Liver (tissue), 9 donors: ENCODE data around the gene MGAT5. TPM values are rescaled to one million over a fixed set of nuclear protein-coding genes. Genes with fewer than 3 reads are reported as not detected.

ENCODE experiments used
- DNase-seq: peaks from one replicate; pipeline ENCODE4 v3.0.0-alpha.2; 2017; ENCODE audit warnings: low spot score
- H3K27ac ChIP-seq, 2 donors: one replicate each; pipeline ENCODE4 v1.7.0; 2013; ENCODE audit warnings: inconsistent platforms in 2 of 2, low read length in 2 of 2, control low read depth in 1 of 2, low read depth in 1 of 2, mild to moderate bottlenecking in 1 of 2
- H3K27me3 ChIP-seq, 4 donors: one replicate each; pipeline versions ENCODE4 v1.6.1 to v1.7.0; 2013; ENCODE audit warnings: low read length in 3 of 4, inconsistent platforms in 1 of 4, mild to moderate bottlenecking in 1 of 4, moderate library complexity in 1 of 4; ENCODE audit not compliant: control insufficient read depth in 4 of 4, insufficient read depth in 4 of 4
- H3K36me3 ChIP-seq, 4 donors: one replicate each; pipeline versions ENCODE4 v1.6.1 to v1.7.0; 2013; ENCODE audit warnings: low read length in 3 of 4, mild to moderate bottlenecking in 3 of 4, low read depth in 1 of 4, moderate library complexity in 1 of 4; ENCODE audit not compliant: control insufficient read depth in 4 of 4, insufficient read depth in 3 of 4
- H3K4me1 ChIP-seq, 4 donors: one replicate each; pipeline versions ENCODE4 v1.6.1 to v1.7.0; 2013; ENCODE audit warnings: low read length in 3 of 4, mild to moderate bottlenecking in 3 of 4, moderate library complexity in 1 of 4; ENCODE audit not compliant: control insufficient read depth in 4 of 4, insufficient read depth in 4 of 4
- H3K4me3 ChIP-seq, 3 donors: one replicate each; pipeline versions ENCODE4 v1.6.1 to v1.7.0; 2013; ENCODE audit warnings: low read length in 3 of 3, control low read depth in 1 of 3, low read depth in 1 of 3, mild to moderate bottlenecking in 1 of 3
- H3K9ac ChIP-seq, 2 donors: one replicate each; pipeline ENCODE4 v1.7.0; 2013; ENCODE audit warnings: low read length in 2 of 2, mild to moderate bottlenecking in 2 of 2, moderate library complexity in 2 of 2, control low read depth in 1 of 2, low read depth in 1 of 2
- H3K9me3 ChIP-seq, 4 donors: one replicate each; pipeline versions ENCODE4 v1.6.1 to v1.7.0; 2013; ENCODE audit warnings: low read length in 3 of 4; ENCODE audit not compliant: control insufficient read depth in 4 of 4
- EGR1 ChIP-seq, 2 donors: IDR thresholded peaks; 2 replicates each; pipeline ENCODE4 v1.6.1; 2016 to 2018; ENCODE audit warnings: antibody characterized with exemption in 2 of 2, low read depth in 2 of 2
- FOXA1 ChIP-seq: IDR thresholded peaks from 2 replicates; pipeline ENCODE4 v1.6.1; 2016; ENCODE audit warnings: antibody characterized with exemption
- FOXA2 ChIP-seq: IDR thresholded peaks from 2 replicates; pipeline ENCODE4 v1.6.1; 2016; ENCODE audit warnings: antibody characterized with exemption
- GABPA ChIP-seq, 2 donors: IDR thresholded peaks in 1 of 2; conservative IDR thresholded peaks in 1 of 2; 2 replicates each; pipeline ENCODE4 v1.6.1; 2016; ENCODE audit warnings: antibody characterized with exemption in 2 of 2, mild to moderate bottlenecking in 1 of 2, moderate library complexity in 1 of 2
- HNF4A ChIP-seq, 2 donors: conservative IDR thresholded peaks; 2 replicates each; pipeline ENCODE4 v1.6.1; 2016; ENCODE audit warnings: antibody characterized with exemption in 2 of 2, mild to moderate bottlenecking in 2 of 2
- HNF4G ChIP-seq: IDR thresholded peaks from 2 replicates; pipeline ENCODE4 v1.6.1; 2016; ENCODE audit warnings: antibody characterized with exemption
- JUND ChIP-seq, 2 donors: IDR thresholded peaks; 2 replicates each; pipeline ENCODE4 v1.6.1; 2016; ENCODE audit warnings: antibody characterized with exemption in 2 of 2
- NR2F2 ChIP-seq: IDR thresholded peaks from 2 replicates; pipeline ENCODE4 v1.6.1; 2016; ENCODE audit warnings: antibody characterized with exemption
- RAD21 ChIP-seq, 2 donors: IDR thresholded peaks; 2 replicates each; pipeline ENCODE4 v1.6.1; 2016; ENCODE audit warnings: antibody characterized with exemption in 2 of 2, mild to moderate bottlenecking in 2 of 2
- RXRA ChIP-seq, 2 donors: IDR thresholded peaks; 2 replicates each; pipeline ENCODE4 v1.6.1; 2017 to 2018; ENCODE audit warnings: antibody characterized with exemption in 2 of 2, mild to moderate bottlenecking in 1 of 2
- SP1 ChIP-seq: IDR thresholded peaks from 2 replicates; pipeline ENCODE4 v1.6.1; 2018; ENCODE audit warnings: antibody characterized with exemption, mild to moderate bottlenecking
- TAF1 ChIP-seq: conservative IDR thresholded peaks from 2 replicates; pipeline ENCODE4 v1.6.1; 2016; ENCODE audit warnings: antibody characterized with exemption, mild to moderate bottlenecking
- YY1 ChIP-seq: IDR thresholded peaks from 2 replicates; pipeline ENCODE4 v1.6.1; 2016; ENCODE audit warnings: antibody characterized with exemption, mild to moderate bottlenecking
- WGBS: extraction: QIAGEN DNeasy Blood & Tissue Kit; methylation state at CpG from one replicate; pipeline ENCODE4 v1.1.7; 2013; 5-methylcytosine and 5-hydroxymethylcytosine counted together
- polyA plus RNA-seq, 2 donors: library from polyadenylated mRNA; stranded (reverse) in 1 of 2; unstranded in 1 of 2; fragments of 200-250 nt in 1 of 2; fragments of >200 nt in 1 of 2; fragmentation: Nextera tagmentation in 1 of 2; extraction: Ambion mirVana in 1 of 2; gene quantifications; one replicate each; pipeline versions ENCODE4 v1.2.1 to v1.2.3, GENCODE V29; 2013 to 2015
- total RNA-seq, 2 donors: library from RNA; depleted of rRNA; stranded (reverse); fragments of >200 nt; gene quantifications; one replicate each; pipeline ENCODE4 v1.2.3, GENCODE V29; 2014
- TF ChIP-seq, protein P1 (sequence below): fragments of 150-350 bp; IDR thresholded peaks from 2 replicates; pipeline ENCODE4 v1.5.1; 2017; ENCODE audit warnings: improper control_type of control experiment, low read depth, low read length; ENCODE audit not compliant: missing input control
- TF ChIP-seq, protein P2 (sequence below): IDR thresholded peaks from 2 replicates; pipeline ENCODE4 v1.6.1; 2016; ENCODE audit warnings: antibody characterized with exemption
- TF ChIP-seq, protein P3 (sequence below): IDR thresholded peaks from 2 replicates; pipeline ENCODE4 v1.6.1; 2016; ENCODE audit warnings: antibody characterized with exemption, mild to moderate bottlenecking
- TF ChIP-seq, protein P4 (sequence below): IDR thresholded peaks from 2 replicates; pipeline ENCODE4 v1.6.1; 2016; ENCODE audit warnings: antibody characterized with exemption
- TF ChIP-seq, protein P5 (sequence below): IDR thresholded peaks from 2 replicates; pipeline ENCODE4 v1.6.1; 2016; ENCODE audit warnings: antibody characterized with exemption
- donor health status: healthy.
- donor health status: healthy.
- donor health status: healthy.
- donor health status: healthy.
- donor health status: healthy.

Gene MGAT5
- total and polyA plus RNA-seq, 4 donors = 1.8 to 12.7 (median 5.6) TPM

DNA sequence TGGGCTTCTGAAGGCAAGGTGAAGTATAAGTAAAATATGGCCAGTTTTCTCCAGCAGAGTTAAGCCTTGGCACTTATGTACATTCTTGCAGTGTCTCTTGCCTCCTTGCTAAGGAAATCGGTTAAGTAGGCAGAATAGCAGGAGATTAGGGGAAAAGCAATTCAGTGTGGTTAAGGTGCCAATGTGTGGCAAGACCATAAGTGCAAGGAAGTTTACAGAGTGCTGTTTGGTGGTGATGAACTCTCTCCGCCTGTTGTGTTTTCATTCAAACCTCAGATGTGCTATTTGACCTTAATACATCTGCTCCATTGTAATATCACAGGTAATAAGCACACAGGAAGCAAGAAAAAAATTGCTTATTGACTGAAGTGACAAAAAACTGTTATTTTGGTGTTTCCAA, 156.1 kb downstream of the MGAT5 start:
- Histone ChIP-seq H3K4me1 (peaks cover 3 to 17% (median 11%) of the 10 kb centered on the region in 4 donors), H3K27me3 (no peaks in the 10 kb centered on the region), H3K9ac (no peak overlapping the region), H3K4me3 (no peak overlapping the region), H3K36me3 (no peaks in the 10 kb centered on the region), H3K27ac (no peak overlapping the region), H3K9me3 (no peaks in the 10 kb centered on the region)
- no peak for DNase-seq
- TF ChIP-seq, protein P1, sequence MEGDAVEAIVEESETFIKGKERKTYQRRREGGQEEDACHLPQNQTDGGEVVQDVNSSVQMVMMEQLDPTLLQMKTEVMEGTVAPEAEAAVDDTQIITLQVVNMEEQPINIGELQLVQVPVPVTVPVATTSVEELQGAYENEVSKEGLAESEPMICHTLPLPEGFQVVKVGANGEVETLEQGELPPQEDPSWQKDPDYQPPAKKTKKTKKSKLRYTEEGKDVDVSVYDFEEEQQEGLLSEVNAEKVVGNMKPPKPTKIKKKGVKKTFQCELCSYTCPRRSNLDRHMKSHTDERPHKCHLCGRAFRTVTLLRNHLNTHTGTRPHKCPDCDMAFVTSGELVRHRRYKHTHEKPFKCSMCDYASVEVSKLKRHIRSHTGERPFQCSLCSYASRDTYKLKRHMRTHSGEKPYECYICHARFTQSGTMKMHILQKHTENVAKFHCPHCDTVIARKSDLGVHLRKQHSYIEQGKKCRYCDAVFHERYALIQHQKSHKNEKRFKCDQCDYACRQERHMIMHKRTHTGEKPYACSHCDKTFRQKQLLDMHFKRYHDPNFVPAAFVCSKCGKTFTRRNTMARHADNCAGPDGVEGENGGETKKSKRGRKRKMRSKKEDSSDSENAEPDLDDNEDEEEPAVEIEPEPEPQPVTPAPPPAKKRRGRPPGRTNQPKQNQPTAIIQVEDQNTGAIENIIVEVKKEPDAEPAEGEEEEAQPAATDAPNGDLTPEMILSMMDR = no peak
- TF ChIP-seq NR2F2 (no peak), TAF1 (no peak), FOXA1 (no peak), HNF4A (conservative IDR thresholded peaks at IDR 0.05) (no peak), EGR1 (IDR thresholded peaks at IDR 0.05; ENCODE audit: low read depth in 2 of 2) (no peak), SP1 (no peak)
- TF ChIP-seq, protein P2, sequence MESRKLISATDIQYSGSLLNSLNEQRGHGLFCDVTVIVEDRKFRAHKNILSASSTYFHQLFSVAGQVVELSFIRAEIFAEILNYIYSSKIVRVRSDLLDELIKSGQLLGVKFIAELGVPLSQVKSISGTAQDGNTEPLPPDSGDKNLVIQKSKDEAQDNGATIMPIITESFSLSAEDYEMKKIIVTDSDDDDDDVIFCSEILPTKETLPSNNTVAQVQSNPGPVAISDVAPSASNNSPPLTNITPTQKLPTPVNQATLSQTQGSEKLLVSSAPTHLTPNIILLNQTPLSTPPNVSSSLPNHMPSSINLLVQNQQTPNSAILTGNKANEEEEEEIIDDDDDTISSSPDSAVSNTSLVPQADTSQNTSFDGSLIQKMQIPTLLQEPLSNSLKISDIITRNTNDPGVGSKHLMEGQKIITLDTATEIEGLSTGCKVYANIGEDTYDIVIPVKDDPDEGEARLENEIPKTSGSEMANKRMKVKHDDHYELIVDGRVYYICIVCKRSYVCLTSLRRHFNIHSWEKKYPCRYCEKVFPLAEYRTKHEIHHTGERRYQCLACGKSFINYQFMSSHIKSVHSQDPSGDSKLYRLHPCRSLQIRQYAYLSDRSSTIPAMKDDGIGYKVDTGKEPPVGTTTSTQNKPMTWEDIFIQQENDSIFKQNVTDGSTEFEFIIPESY = no peak
- WGBS = 86% methylated on average over 2 of the region's 2 CpGs

DNA sequence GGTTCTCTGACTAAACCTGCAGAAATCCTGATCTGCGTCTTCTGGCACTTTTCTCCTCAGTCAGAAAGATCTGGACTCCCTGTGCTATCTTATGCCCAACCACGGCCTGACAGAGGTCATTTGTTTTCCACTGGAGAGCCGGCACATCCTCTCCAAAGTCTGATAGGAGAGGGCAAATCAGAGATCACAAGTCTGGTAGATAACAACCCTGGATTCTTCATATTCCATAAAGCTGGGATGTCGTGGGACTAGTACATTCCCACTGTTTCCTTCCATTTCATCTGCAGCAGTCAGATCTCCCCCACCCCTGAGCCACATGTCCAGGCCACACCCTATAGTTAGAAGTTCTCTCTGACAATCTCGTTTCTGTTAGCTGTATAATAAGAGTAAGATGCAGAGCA, 157.0 kb downstream of the MGAT5 start:
- no peak overlapping the region for H3K4me3 ChIP-seq
- H3K4me1 ChIP-seq = peaks cover 3 to 17% (median 11%) of the 10 kb centered on the region in 4 donors
- H3K27ac ChIP-seq = no peak overlapping the region
- 68% methylated on average over 5 of the region's 5 CpGs for WGBS
- H3K36me3 ChIP-seq = no peaks in the 10 kb centered on the region
- H3K27me3 ChIP-seq = no peaks in the 10 kb centered on the region
- H3K9ac ChIP-seq = no peak overlapping the region
- DNase-seq = no peak
- no peaks in the 10 kb centered on the region for H3K9me3 ChIP-seq
- TF ChIP-seq SP1 (no peak), YY1 (no peak), EGR1 (IDR thresholded peaks at IDR 0.05; ENCODE audit: low read depth in 2 of 2) (no peak), JUND (IDR thresholded peaks at IDR 0.05) (no peak), NR2F2 (no peak), HNF4A (conservative IDR thresholded peaks at IDR 0.05) (no peak), FOXA2 (no peak), HNF4G (no peak), TAF1 (no peak), GABPA (IDR thresholded peaks at IDR 0.05 in 1 of 2, conservative IDR thresholded peaks at IDR 0.05 in 1 of 2) (no peak), FOXA1 (no peak), RAD21 (IDR thresholded peaks at IDR 0.05) (no peak), RXRA (IDR thresholded peaks at IDR 0.05) (no peak)
- TF ChIP-seq, protein P2 = no peak
- TF ChIP-seq, protein P3, sequence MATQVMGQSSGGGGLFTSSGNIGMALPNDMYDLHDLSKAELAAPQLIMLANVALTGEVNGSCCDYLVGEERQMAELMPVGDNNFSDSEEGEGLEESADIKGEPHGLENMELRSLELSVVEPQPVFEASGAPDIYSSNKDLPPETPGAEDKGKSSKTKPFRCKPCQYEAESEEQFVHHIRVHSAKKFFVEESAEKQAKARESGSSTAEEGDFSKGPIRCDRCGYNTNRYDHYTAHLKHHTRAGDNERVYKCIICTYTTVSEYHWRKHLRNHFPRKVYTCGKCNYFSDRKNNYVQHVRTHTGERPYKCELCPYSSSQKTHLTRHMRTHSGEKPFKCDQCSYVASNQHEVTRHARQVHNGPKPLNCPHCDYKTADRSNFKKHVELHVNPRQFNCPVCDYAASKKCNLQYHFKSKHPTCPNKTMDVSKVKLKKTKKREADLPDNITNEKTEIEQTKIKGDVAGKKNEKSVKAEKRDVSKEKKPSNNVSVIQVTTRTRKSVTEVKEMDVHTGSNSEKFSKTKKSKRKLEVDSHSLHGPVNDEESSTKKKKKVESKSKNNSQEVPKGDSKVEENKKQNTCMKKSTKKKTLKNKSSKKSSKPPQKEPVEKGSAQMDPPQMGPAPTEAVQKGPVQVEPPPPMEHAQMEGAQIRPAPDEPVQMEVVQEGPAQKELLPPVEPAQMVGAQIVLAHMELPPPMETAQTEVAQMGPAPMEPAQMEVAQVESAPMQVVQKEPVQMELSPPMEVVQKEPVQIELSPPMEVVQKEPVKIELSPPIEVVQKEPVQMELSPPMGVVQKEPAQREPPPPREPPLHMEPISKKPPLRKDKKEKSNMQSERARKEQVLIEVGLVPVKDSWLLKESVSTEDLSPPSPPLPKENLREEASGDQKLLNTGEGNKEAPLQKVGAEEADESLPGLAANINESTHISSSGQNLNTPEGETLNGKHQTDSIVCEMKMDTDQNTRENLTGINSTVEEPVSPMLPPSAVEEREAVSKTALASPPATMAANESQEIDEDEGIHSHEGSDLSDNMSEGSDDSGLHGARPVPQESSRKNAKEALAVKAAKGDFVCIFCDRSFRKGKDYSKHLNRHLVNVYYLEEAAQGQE = no peak
- TF ChIP-seq, protein P4, sequence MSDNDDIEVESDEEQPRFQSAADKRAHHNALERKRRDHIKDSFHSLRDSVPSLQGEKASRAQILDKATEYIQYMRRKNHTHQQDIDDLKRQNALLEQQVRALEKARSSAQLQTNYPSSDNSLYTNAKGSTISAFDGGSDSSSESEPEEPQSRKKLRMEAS = no peak
- TF ChIP-seq, protein P1 = no peak
- TF ChIP-seq, protein P5, sequence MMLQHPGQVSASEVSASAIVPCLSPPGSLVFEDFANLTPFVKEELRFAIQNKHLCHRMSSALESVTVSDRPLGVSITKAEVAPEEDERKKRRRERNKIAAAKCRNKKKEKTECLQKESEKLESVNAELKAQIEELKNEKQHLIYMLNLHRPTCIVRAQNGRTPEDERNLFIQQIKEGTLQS = no peak
